ENCODE data around the gene ZNF69. TPM values are rescaled to one million over a fixed set of nuclear protein-coding genes. Genes with fewer than 3 reads are reported as not detected.

ZNF69 gene
- total and polyA plus RNA-seq, 2 of the 13 experiments (the other 11 are each of a cell fraction or from before 2014, with no cell fraction given), result 9.6 to 21.0 TPM

- no peak for ATAC-seq
- in situ Hi-C loops (cut with HindIII; ENCODE audit: extremely low pct_ligation_motif_present, low pct_unique_long_range_greater_than_20kb), result no loop called here
Observed at GRCh38 chr19:11856596-11857250, 30.9 kb upstream of the ZNF69 start.

GRCh38 chr19:11860721-11861120 lies 26.9 kb upstream of the ZNF69 start:
- Histone ChIP-seq H3K27ac (ENCODE audit: extremely low read length, insufficient read depth, low read length) (no peak overlapping the region), H3K36me3 (replicated peaks in 1 of 2; ENCODE audit: control insufficient read depth in 1 of 2, insufficient read depth in 2 of 2, low read length in 2 of 2) (no peaks in the 10 kb centered on the region), H3K9me3 (ENCODE audit: low read length) (no peaks in the 10 kb centered on the region), H3K4me1 (ENCODE audit: insufficient read depth, low read length) (no peaks in the 10 kb centered on the region), H3K79me2 (ENCODE audit: insufficient read depth, low read length) (no peaks in the 10 kb centered on the region), H3K27me3 (ENCODE audit: control insufficient read depth in 1 of 2, insufficient read depth in 2 of 2, low read length in 2 of 2) (no peaks in the 10 kb centered on the region), H3K4me2 (ENCODE audit: low read depth, low read length) (no peak overlapping the region), H3K4me3 (replicated peaks in 1 of 3; ENCODE audit: insufficient read depth in 1 of 3, low read depth in 2 of 3, low read length in 3 of 3) (no peak overlapping the region), H2AFZ (ENCODE audit: low read length) (no peak overlapping the region), H4K20me1 (ENCODE audit: insufficient read depth, low read length) (no peaks in the 10 kb centered on the region), H3K9ac (ENCODE audit: insufficient read depth, low read depth, low read length) (no peak overlapping the region)
- BruUV-seq (replicated peaks), result no TSS peak
- 84% methylated on average over 7 of the region's 7 CpGs for WGBS (ENCODE audit: low lambda C conversion rate)
- ChIA-PET POLR2A (no interaction called here), CTCF (ENCODE audit: low intra/inter-chr PET ratio, low total read pairs) (no interaction called here)
- in situ Hi-C loops (cut with HindIII; ENCODE audit: extremely low pct_ligation_motif_present, low pct_unique_long_range_greater_than_20kb) (no loop called here), intact Hi-C loops (cut with micrococcal nuclease; ENCODE audit: unreplicated experiment) (no loop called here)
- DNase-seq (ENCODE audit: low spot score) (no peak), FAIRE-seq (no peak), ATAC-seq (no peak)
- TF ChIP-seq ZZZ3 (CRISPR knock-in tag; IDR thresholded peaks at IDR 0.05; ENCODE audit: borderline replicate concordance) (no peak), RBM22 (optimal IDR thresholded peaks at IDR 0.05; ENCODE audit: low read length) (no peak), NFAT5 (CRISPR knock-in tag; IDR thresholded peaks at IDR 0.05) (no peak), ZNF691 (CRISPR knock-in tag; IDR thresholded peaks at IDR 0.05; ENCODE audit: borderline replicate concordance, low read depth) (no peak), ZNF496 (CRISPR knock-in tag; IDR thresholded peaks at IDR 0.05; ENCODE audit: insufficient replicate concordance) (no peak), ZNF589 (CRISPR knock-in tag; conservative IDR thresholded peaks at IDR 0.05) (no peak), SRSF4 (IDR thresholded peaks at IDR 0.05; ENCODE audit: low read depth, low read length, poor library complexity, severe bottlenecking) (no peak), KLF12 (CRISPR knock-in tag; IDR thresholded peaks at IDR 0.05; ENCODE audit: borderline replicate concordance) (no peak), MTF1 (CRISPR knock-in tag; IDR thresholded peaks at IDR 0.05) (no peak)

More at GRCh38 chr19:11856596-11857250, 30.9 kb upstream of the ZNF69 start:
- Histone ChIP-seq H3K27me3 (ENCODE audit: control insufficient read depth in 1 of 2, insufficient read depth in 2 of 2, low read length in 2 of 2) (no peaks in the 10 kb centered on the region), H3K9ac (ENCODE audit: insufficient read depth, low read depth, low read length) (no peak overlapping the region), H3K4me1 (ENCODE audit: insufficient read depth, low read length) (no peaks in the 10 kb centered on the region), H3K36me3 (replicated peaks in 1 of 2; ENCODE audit: control insufficient read depth in 1 of 2, insufficient read depth in 2 of 2, low read length in 2 of 2) (no peaks in the 10 kb centered on the region), H3K79me2 (ENCODE audit: insufficient read depth, low read length) (no peaks in the 10 kb centered on the region), H2AFZ (ENCODE audit: low read length) (no peak overlapping the region), H3K4me2 (ENCODE audit: low read depth, low read length) (no peak overlapping the region), H3K27ac (ENCODE audit: extremely low read length, insufficient read depth, low read length) (no peak overlapping the region), H4K20me1 (ENCODE audit: insufficient read depth, low read length) (no peaks in the 10 kb centered on the region), H3K4me3 (replicated peaks in 1 of 3; ENCODE audit: insufficient read depth in 1 of 3, low read depth in 2 of 3, low read length in 3 of 3) (no peak overlapping the region), H3K9me3 (ENCODE audit: low read length) (no peaks in the 10 kb centered on the region)
- BruUV-seq (replicated peaks), result no TSS peak
- ChIA-PET CTCF (ENCODE audit: low intra/inter-chr PET ratio, low total read pairs) (no interaction called here), POLR2A (no interaction called here)
- TF ChIP-seq ZNF777 (CRISPR knock-in tag; IDR thresholded peaks at IDR 0.05), result no peak
- no peak for TF ChIP-seq RBFOX2 (IDR thresholded peaks at IDR 0.05; ENCODE audit: low read depth, low read length)
- no peak for TF ChIP-seq ZNF7 (CRISPR knock-in tag; IDR thresholded peaks at IDR 0.05)
- no peak for TF ChIP-seq EEA1 (CRISPR knock-in tag; IDR thresholded peaks at IDR 0.05; ENCODE audit: borderline replicate concordance)
- intact Hi-C loops (cut with micrococcal nuclease; ENCODE audit: unreplicated experiment), result no loop called here
- WGBS (ENCODE audit: low lambda C conversion rate), result 85% methylated on average over 12 of the region's 12 CpGs
- DNase-seq (ENCODE audit: low spot score) (no peak), FAIRE-seq (no peak)
